Measurements from ENCODE around the gene GARS1.

DNA sequence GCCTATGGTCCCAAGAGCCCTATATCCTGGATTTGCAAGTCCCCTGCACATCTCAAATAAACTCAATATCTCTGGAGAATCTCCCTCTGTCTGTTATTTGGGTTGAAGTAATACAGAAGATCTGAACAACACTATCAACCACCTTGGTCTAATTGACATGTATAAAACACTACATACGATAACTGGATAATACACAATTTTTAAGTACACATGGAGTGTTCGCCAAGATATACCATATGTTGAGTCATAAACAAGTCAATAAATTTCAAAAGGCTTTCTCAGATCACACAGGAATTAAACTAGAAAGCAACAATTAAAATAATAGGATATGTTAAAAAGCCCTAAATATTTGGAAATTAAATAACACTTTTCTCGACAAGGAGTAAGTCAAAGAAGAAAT is 5.6 kb upstream of the GARS1 start:
- TF ChIP-seq CTCF (IDR thresholded peaks at IDR 0.05): no peak
- TF ChIP-seq POLR2A (IDR thresholded peaks at IDR 0.05): no peak

Data from right lobe of liver (tissue), 4 donors.